ENCODE results near the gene TMC1.

- TF ChIP-seq POLR2AphosphoS5 (IDR thresholded peaks at IDR 0.05; ENCODE audit: low read depth, low read length), result no peak
- TF ChIP-seq CTCF (IDR thresholded peaks at IDR 0.05), result no peak
Observed at GRCh38 chr9:72874344-72874743, 352.9 kb downstream of the TMC1 start.

All from Panc1 (cell line).